GM18873 (cell line): ENCODE results near the gene TECPR2.
"Not testable (repeated sequence)": the region's sequence is repeated elsewhere in the genome, so short reads cannot be mapped to it uniquely, and the experiment has no call there.

Source experiments
- ATAC-seq: cut with Tn5 transposase; IDR thresholded peaks from one replicate; pipeline ENCODE4 v1.9.1; 2021; ENCODE audit warnings: mild to moderate bottlenecking, moderate library complexity, moderate number of reproducible peaks; ENCODE audit not compliant: unreplicated experiment, low FRiP score

The TECPR2 gene

DNA sequence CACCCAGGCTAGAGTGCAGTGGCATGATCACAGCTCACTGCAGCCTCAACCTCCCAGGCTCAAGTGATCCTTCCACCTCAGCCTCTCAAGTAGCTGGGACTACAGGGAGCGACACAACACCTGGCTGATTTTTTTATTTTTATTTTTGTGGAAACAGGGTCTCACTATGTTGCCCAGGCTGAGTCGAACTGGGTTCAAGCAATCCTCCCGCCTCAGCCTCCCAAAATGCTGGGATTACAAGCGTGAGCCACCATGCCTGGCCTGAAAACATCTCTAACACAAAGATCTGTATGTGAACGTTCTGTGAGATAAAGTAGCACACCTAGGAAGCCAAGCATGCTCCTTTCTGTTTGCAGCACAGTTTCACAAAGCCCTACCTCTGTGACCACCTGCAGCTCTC is 157.0 kb downstream of the TECPR2 start:
- not testable (repeated sequence) for ATAC-seq

DNA sequence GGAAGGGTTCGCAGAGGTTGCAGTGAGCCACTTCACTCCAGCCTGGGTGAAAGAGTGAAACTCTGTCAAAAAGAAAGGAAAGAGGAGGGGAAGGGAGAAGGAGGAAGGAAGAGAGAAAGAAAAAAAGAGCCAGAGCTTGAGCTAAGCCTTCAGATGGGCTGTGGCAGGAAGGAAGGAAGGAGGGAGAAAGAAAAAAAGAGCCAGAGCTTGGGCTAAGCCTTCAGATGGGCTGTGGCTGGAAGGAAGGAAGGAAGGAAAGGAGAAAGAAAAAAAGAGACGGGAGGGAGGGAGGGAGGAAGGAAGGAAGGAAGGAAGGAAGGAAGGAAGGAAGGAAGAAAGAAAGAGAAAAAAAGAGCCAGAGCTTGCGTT is 160.4 kb downstream of the TECPR2 start:
- no peak for ATAC-seq

DNA sequence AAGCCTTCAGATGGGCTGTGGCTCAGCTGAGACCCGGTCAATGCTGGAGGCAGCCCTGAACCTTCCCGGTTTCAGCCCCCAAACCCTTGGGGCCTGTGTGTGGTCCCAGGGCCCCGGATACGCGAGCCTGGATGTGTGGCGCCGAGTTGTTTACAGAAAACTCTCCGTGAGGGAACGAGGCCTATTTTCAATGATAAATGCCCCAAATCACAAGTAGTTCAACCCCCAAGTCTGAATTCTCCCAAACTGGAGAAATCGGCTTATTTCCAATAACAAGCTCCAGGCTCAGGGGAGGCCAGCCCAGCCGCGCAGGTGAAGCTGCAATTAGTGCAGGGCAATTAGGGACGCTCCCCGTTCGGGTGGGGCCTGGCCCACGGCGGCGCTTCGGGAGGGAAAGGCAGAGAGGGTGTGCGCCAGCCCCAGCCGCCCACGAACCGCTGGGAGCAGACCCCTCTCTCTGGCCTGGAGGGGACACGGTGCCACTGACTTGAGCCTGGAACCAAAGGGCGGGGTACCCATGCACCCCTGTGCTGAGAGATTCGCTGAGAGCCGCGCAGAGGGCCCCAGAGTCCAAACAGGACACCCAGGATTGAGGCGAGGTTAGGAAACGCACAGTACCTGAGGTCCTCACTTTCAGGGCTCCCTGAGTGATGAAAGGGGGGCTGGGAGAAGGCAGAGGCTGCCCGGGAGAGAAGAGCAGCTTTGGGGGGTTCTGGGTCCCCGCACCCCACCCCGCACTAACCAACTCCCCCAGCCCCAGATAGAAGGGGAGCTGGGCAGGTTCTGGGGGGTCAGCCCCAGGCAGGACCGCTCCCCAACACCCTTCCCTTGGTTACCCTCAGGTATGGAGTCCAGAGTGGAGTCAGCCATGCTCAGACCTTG is 161.1 kb downstream of the TECPR2 start:
- ATAC-seq, result no peak

DNA sequence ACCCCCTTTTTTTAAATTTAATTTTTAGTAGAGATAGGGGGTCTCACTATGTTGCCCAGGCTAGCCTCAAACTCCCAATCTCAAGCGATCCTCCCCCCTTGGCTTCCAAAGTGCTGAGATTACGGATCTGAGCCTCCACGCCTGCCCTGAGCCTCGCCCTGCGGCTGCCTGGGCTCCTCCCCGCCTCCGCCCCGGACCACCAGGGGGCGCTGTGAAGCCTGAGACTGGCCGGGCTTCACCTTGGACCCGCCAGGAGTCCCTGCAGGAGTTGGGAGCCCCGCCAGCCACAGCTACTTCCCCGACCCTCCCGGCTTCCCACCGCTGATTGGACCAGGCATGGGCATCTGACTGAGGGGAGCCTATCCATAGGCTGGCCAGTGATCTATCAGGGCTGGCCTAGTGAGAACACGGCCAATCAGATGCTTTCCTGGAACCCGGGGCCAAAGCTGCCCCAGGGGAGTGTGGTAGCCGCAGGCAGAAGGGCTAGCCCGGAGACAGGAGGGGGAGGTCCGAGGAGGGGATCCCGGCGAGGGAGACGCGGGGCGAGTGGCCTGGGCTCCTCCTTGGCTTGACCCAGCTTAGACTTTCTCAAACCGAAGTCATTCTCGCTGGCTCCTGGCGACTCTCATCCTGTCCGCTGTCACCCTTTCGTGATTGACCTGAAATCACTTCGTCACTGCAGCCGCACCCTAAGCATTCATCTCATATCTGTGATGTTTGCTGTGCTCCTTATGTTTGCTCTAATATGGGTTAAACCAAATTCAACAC is 161.9 kb downstream of the TECPR2 start:
- ATAC-seq, result peak; percentile 99

GRCh38 chr14:102525219-102525928 is 162.6 kb downstream of the TECPR2 start:
- no peak for ATAC-seq

DNA sequence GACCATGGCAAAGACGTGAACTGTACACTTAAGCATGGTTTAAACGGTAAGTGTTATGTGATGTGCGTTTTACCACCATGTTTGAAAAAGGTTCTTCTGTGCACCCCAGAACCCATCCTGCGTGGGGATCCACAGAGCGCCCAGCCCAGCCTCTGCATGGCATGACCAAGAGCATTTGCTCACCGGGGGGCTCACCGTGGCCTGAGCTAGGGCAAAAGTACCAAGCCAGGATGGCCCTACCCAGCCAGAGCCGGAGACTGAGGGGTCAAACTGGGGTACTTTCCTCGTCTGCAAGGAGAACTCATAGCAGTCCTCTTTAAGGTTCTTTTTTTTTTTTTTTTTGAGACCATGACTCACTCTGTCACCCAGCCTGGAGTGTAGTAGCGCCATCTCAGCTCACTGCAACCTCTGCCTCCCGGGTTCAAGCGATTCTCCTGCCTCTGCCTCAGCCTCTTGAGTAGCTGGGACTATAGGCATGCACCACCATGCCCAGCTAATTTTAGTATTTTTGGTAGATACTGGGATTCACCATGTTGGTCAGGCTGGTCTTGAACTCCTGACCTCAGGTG is 163.3 kb downstream of the TECPR2 start:
- no peak for ATAC-seq

DNA sequence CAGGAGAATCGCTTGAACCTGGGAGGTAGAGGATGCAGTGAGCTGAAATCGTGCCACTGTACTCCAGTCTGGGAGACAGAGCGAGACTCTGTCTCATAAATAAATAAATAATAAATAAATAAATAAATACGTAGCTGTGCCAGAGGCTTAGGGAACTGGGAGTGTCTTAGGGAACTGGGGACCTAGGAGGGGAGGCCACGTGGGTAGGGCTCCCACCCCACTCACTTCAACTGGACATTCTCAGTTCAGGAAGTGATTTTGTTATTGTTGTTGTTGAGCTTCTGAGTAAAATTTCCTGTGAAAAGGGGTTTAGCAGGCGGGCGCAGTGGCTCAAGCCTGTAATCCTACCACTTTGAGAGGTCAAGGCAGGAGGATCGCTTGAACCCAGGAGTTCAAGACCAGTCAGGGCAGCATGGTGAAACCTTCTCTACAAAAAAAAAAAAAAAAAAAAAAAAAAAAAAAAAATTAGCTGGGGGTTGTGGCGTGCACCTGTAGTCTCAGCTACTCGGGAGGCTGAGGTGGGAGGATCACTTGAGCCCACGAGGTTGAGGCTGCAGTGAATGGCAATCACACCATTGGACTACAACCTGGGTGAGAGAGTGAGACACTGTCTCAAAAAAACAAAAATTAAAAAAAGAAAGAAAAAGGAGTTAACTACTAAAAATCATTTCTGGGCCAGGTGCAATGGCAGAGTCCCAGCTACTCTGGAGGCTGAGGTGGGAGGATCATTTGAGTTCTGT is 165.9 kb downstream of the TECPR2 start:
- no peak for ATAC-seq

DNA sequence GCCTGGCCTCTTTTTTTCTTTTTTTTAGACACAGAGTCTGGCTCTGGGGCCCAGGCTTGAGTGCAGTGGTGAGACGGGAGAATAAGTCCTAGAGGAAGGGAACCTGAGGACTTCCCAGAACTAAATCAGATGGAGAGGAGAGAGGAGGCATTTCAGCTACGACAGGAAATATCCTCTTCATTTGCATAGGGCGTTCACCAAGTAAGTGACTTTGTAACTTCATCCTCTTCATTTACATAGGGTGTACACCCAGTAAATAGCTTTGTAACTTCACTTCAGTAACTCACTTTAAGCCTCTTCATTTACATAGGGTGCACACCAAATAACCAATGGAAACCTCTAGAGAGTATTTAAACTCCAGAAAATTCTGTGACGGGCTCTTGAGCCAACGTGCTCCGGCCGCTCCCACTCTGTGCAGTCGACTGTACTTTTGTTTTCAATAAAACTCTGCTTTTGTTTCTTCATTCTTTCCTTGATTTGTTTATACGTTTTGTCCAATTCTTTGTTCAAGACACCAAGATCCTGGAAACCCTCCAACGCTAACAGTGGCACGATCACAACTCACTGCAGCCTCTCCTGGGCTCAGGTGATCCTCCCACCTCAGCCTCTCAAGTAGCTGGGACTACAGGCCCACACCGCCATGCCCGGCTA is 168.2 kb downstream of the TECPR2 start:
- no peak for ATAC-seq

DNA sequence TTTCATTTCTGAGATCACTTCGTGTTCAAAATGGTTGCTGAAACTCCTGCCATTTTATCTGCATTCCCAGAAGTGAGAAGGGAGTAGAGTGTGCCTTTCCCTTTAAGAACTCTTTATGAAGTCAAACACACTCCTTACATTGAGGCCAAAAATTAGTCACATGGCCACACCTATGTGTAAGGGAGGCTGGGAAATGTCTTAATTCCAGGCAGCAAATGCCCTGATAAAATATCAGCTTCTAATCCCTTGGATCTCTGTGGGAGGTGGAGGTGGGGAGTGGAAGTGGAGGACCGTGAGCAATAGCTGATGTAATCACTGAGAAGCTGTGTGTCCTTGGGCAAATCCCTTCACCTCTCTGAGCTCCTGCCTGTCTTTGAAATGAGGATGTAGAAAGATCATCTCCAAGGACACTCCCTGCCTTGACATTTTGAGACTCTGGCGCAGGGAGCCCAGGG is 169.5 kb downstream of the TECPR2 start:
- ATAC-seq, result no peak

DNA sequence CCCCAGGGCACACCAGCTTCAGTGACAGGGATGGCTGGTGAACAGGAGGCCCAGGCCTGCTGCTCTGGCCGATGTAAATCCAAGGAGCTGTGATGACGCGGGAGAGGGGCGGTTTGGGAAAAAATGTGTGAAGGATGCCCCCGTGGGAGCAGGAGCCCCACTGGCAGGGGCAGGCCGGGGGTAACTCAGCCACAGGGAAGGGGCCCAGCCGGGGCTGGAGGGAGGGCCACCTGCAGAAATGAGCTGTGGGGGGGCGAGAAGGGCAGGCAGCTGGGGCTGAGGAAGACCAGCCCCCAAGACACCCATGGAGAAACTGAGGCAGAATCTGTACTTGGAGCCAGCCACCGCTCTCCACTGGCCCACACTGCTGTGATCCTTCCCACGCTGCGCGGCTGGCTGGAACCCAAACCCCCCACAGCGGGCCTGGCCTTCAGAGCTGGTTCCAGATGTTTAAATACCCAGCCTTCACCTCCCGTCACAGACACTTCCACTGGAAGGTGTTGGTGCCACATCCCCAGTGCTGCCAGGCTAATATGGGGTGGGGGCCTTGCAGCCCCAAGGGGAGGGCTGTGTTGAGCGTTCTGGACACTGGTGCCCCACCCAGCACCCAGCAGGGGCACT is 175.3 kb downstream of the TECPR2 start:
- no peak for ATAC-seq

DNA sequence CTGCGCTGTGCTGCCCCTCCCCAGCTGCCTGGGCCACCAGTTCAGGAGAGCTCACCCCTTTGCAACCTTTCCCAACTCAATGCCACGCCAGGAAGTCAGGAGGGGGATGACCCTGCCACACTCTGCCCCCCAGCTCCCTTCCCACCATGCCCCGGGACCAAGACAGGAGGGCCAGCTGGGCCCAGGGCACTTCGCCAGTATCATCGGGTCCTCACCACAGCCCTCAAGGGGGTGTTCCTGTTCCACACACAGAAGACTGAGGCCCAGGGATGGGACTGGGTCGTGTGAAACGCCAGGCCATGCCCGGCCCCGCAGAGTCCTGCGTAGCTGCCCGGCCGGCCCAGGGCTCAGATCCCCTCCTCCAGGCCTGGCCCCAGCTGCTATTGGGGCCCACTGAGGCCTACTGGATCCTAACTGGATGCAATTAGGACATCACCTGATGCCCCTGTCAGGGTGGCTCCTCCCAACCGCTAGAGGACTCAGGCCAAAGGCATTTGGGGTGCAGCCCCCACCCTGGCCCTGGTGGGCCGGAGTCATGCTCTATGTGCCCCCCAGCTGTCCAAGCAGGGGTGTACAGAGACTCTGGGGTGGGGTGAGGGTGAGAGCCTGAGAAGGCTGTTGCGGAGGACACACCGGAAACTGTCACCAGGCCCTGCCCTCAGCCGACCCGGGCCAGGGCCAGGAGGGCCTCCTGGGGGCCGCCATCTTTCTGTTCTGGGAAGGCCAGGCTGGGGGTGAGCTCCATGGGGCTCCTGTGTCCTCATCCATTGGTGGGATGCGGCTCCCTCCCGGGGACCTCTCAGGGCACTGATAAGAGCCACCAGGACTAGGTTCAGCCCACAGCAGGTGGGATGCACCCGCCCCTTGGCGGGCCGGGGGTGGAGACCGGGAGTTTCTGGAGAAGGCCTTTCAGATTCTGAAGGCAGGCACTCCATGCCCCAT is 176.1 kb downstream of the TECPR2 start:
- no peak for ATAC-seq

GRCh38 chr14:102539544-102540314 is 177.0 kb downstream of the TECPR2 start:
- no peak for ATAC-seq

DNA sequence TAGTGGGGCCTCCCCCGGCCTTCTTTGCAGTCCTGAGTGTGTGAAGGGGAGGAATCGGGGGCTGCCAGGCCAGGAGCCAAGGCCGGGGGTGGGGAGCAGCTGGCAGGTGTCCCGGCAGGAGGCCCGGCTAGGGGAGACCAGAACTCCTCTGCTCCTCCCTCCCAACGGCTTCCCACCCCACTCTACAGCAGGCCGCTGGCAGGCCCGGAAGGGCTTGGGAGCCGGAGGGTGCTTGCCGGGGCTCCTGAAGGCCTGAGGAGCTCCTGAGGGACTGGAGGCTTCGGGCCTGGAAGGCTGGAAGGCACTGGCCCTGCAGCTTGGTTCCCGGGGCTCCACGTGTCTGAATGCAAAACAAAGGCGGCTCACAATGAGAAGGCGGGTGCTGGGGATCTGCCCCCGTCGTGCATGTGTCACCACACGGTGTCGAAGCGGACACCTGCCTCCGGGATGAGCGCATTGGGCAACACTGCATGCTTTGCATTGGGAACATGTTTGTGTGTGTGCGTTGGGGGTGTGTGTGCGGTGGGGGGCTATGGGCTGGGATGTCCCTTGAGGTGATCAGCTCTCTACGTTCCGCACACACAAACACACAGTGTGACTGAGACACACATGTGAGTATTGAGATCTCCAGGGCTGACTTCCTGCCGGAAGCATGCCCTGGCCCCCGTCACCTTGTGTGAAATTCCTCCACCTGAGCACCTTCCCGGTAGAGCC is 177.7 kb downstream of the TECPR2 start:
- ATAC-seq, result no peak

GRCh38 chr14:102541029-102541491 is 178.3 kb downstream of the TECPR2 start:
- ATAC-seq, result not testable (repeated sequence)

DNA sequence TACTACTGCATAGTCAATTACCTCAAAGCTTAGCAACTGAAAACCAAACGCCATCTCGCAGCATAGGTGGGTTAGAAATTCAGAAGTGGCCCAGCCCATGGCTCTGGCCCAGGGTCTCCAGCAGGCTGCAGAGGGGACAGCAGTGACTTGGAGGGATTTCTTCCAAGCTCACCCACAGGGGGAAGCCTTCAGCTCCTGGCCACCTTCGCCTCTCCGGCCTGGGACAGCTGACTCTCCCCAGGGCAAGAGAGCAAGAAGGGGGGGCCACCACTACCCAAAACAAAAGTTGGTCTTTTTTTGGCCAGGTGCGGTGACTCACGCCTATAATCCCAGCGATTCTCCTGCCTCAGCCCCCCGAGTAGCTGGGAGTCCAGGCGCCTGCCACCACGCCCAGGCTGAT is 179.0 kb downstream of the TECPR2 start:
- no peak for ATAC-seq

DNA sequence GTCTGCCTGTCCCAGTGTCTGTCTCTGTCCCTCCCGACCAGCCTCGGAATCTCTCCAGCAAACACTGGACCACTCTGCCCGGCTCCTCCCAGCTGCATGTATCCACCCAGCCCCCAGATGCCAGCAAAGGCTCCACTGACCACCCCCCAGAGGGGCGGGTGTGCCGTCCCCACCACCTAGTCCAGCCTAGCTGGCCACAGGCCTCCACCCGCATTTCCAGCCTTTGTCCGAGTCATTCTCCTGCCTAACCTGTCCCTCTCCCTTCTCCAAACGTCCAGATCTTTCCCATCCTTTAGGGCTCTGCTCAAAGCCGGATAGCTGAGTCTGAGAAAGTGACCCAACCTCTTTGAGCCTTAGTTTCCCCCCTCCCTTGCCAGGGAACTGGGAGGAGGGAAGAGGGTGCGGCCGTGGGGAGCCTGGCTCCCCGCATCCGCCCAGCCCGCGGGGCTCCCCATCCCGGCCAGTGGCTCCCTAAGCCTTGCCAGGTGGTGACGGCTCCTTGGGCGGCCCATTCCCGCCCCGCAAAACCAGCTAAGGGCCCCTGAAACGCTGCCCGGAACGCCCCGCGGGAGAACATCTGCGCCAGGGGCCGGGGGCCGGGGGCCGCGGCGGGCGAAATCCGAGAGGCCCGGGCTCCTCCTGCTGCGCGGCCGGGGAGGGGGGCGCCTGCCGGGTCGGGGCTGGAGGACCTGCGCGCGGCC is 181.5 kb downstream of the TECPR2 start:
- no peak for ATAC-seq
